H1 (cell line): ENCODE measurements around the gene TUBGCP6. TPM values are rescaled to one million over a fixed set of nuclear protein-coding genes. Genes with fewer than 3 reads are reported as not detected.

Source experiments
- CTCF ChIA-PET: fragments of 300-600 bp; sonication (Branson Sonifier 250); formaldehyde crosslinking; loops from one replicate; lab custom pipeline; 2021; ENCODE audit not compliant: partially characterized antibody; lab: Charles Lee
- POLR2A ChIA-PET: fragments of 300-600 bp; sonication (Branson Sonifier 250); formaldehyde crosslinking; loops from one replicate; lab custom pipeline; 2021; ENCODE audit warnings: inconsistent platforms; ENCODE audit not compliant: partially characterized antibody; lab: Charles Lee
- DNase-seq, 2 experiments: peaks; one replicate each; pipeline versions ENCODE4 v3.0.0 to v3.0.0-alpha.2; 2010 to 2022; ENCODE audit warnings: low spot score in 2 of 2, low read depth in 1 of 2, mixed read lengths in 1 of 2
- FAIRE-seq: peaks from 2 replicates; lab custom pipeline; 2011; peaks lifted over from hg19 to GRCh38; lab: Jason Lieb, UNC
- H2AFZ ChIP-seq: 2 replicates; pipeline ENCODE4 v1.8.1; 2012; ENCODE audit warnings: low read length, inconsistent platforms
- H2AK5ac ChIP-seq: 2 replicates; pipeline ENCODE4 v1.6.1; 2013; ENCODE audit warnings: low read depth, low read length
- H2BK120ac ChIP-seq: replicated peaks from 2 replicates; pipeline ENCODE3; 2013; ENCODE audit warnings: low read depth, low read length, inconsistent platforms
- H2BK12ac ChIP-seq: 2 replicates; pipeline ENCODE4 v1.6.1; 2013; ENCODE audit warnings: low read depth, low read length
- H2BK15ac ChIP-seq: 2 replicates; pipeline ENCODE4 v1.6.1; 2013; ENCODE audit warnings: low read length
- H2BK20ac ChIP-seq: 2 replicates; pipeline ENCODE4 v1.6.1; 2013; ENCODE audit warnings: low read length
- H2BK5ac ChIP-seq: 2 replicates; pipeline ENCODE4 v1.6.1; 2013; ENCODE audit warnings: low read depth, low read length
- H3K14ac ChIP-seq: 2 replicates; pipeline ENCODE4 v1.6.1; 2013; ENCODE audit warnings: inconsistent platforms; ENCODE audit not compliant: insufficient read length
- H3K18ac ChIP-seq: 2 replicates; pipeline ENCODE4 v1.6.1; 2013; ENCODE audit warnings: low read length; ENCODE audit errors: extremely low read depth
- H3K23ac ChIP-seq: 2 replicates; pipeline ENCODE4 v1.6.1; 2013; ENCODE audit warnings: inconsistent platforms; ENCODE audit not compliant: insufficient read length
- H3K23me2 ChIP-seq: 2 replicates; pipeline ENCODE4 v1.6.1; 2013; ENCODE audit warnings: low read depth, low read length
- H3K27ac ChIP-seq: 2 replicates; pipeline ENCODE4 v1.6.1; 2011; ENCODE audit warnings: low read depth, low read length, inconsistent platforms
- H3K27me3 ChIP-seq, 4 experiments: replicated peaks in 1 of 4; 1 replicate in 1 of 4; 2 replicates in 3 of 4; pipeline versions ENCODE4 v1.6.1 to v1.8.1; 2011 to 2013; ENCODE audit warnings: low read length in 3 of 4, mild to moderate bottlenecking in 3 of 4, inconsistent platforms in 2 of 4, mixed read lengths in 2 of 4, moderate library complexity in 1 of 4; ENCODE audit not compliant: control insufficient read depth in 3 of 4, insufficient read depth in 3 of 4; ENCODE audit errors: extremely low read depth in 1 of 4
- H3K36me3 ChIP-seq, 4 experiments: 2 replicates each; pipeline versions ENCODE4 v1.6.1 to v1.8.1; 2011 to 2013; ENCODE audit warnings: mild to moderate bottlenecking in 4 of 4, low read length in 3 of 4, moderate library complexity in 2 of 4, control low read depth in 1 of 4, inconsistent platforms in 1 of 4; ENCODE audit not compliant: insufficient read depth in 4 of 4, control insufficient read depth in 2 of 4
- H3K4ac ChIP-seq: replicated peaks from 2 replicates; pipeline ENCODE3; 2013; ENCODE audit warnings: low read length, low read depth, mixed read lengths, inconsistent platforms; ENCODE audit not compliant: insufficient read length
- H3K4me1 ChIP-seq, 4 experiments: replicated peaks in 1 of 4; 1 replicate in 1 of 4; 2 replicates in 3 of 4; pipeline versions ENCODE4 v1.6.1 to v1.8.1; 2011 to 2013; ENCODE audit warnings: low read length in 3 of 4, inconsistent platforms in 2 of 4, mixed read lengths in 1 of 4; ENCODE audit not compliant: insufficient read depth in 4 of 4, control insufficient read depth in 3 of 4
- H3K4me2 ChIP-seq, 2 experiments: 2 replicates each; pipeline versions ENCODE4 v1.6.1 to v1.8.1; 2011 to 2013; ENCODE audit warnings: low read depth in 2 of 2, low read length in 2 of 2, control low read depth in 1 of 2, inconsistent platforms in 1 of 2, mild to moderate bottlenecking in 1 of 2; ENCODE audit not compliant: insufficient read depth in 1 of 2
- H3K4me3 ChIP-seq, 4 experiments: fragments of 200-600, 300-600 bp in 1 of 4; sonication (generic), shearing (Covaris generic), sonication (Bioruptor Twin) in 1 of 4; 2 replicates each; pipeline versions ENCODE4 v1.5.1 to v1.8.1; 2011 to 2016; ENCODE audit warnings: low read length in 4 of 4, low read depth in 3 of 4, control low read depth in 2 of 4, inconsistent platforms in 2 of 4, mild to moderate bottlenecking in 2 of 4, mixed read lengths in 1 of 4, moderate library complexity in 1 of 4; ENCODE audit not compliant: insufficient read depth in 2 of 4; ENCODE audit errors: extremely low read depth in 1 of 4
- H3K56ac ChIP-seq: replicated peaks from 2 replicates; pipeline ENCODE3; 2013; ENCODE audit warnings: low read depth, mild to moderate bottlenecking, mixed read lengths, low read length, inconsistent platforms; ENCODE audit not compliant: insufficient read length
- H3K79me1 ChIP-seq: 2 replicates; pipeline ENCODE4 v1.6.1; 2013; ENCODE audit warnings: low read depth, low read length, control low read depth
- H3K79me2 ChIP-seq, 2 experiments: 2 replicates each; pipeline versions ENCODE4 v1.6.1 to v1.8.1; 2012 to 2013; ENCODE audit warnings: low read length in 2 of 2, mild to moderate bottlenecking in 2 of 2, inconsistent platforms in 1 of 2; ENCODE audit not compliant: insufficient read depth in 2 of 2, control insufficient read depth in 1 of 2
- H3K9ac ChIP-seq, 4 experiments: replicated peaks in 1 of 4; 1 replicate in 1 of 4; 2 replicates in 3 of 4; pipeline versions ENCODE4 v1.6.1 to v1.8.1; 2011 to 2013; ENCODE audit warnings: low read depth in 3 of 4, low read length in 3 of 4, control low read depth in 2 of 4, mild to moderate bottlenecking in 2 of 4, moderate library complexity in 2 of 4, inconsistent platforms in 1 of 4; ENCODE audit errors: extremely low read depth in 1 of 4
- H3K9me3 ChIP-seq, 2 experiments: 2 replicates each; pipeline versions ENCODE4 v1.6.1 to v1.8.1; 2012 to 2013; ENCODE audit warnings: mild to moderate bottlenecking in 2 of 2, moderate library complexity in 2 of 2, control low read depth in 1 of 2, inconsistent platforms in 1 of 2, low read depth in 1 of 2, low read length in 1 of 2, mixed read lengths in 1 of 2; ENCODE audit not compliant: insufficient read depth in 2 of 2
- H4K20me1 ChIP-seq, 2 experiments: replicated peaks in 1 of 2; 2 replicates each; pipeline versions ENCODE3 to v1.8.1; 2011 to 2013; ENCODE audit warnings: inconsistent platforms in 2 of 2, low read length in 2 of 2, mild to moderate bottlenecking in 1 of 2; ENCODE audit not compliant: insufficient read depth in 2 of 2, control insufficient read depth in 1 of 2
- H4K5ac ChIP-seq: 2 replicates; pipeline ENCODE4 v1.6.1; 2013; ENCODE audit warnings: low read length, low read depth, mixed read lengths, inconsistent platforms; ENCODE audit not compliant: insufficient read length
- H4K8ac ChIP-seq: 2 replicates; pipeline ENCODE4 v1.8.0; 2013; ENCODE audit warnings: mild to moderate bottlenecking, moderate library complexity, low read length, inconsistent platforms; ENCODE audit not compliant: insufficient read depth; ENCODE audit errors: extremely low read depth
- H4K91ac ChIP-seq: replicated peaks from 2 replicates; pipeline ENCODE3; 2013; ENCODE audit warnings: low read length, mixed read lengths, inconsistent platforms; ENCODE audit not compliant: insufficient read length
- BACH1 ChIP-seq: IDR thresholded peaks from 2 replicates; pipeline ENCODE4 v1.6.1; 2012; ENCODE audit warnings: low read length, improper control_type of control experiment
- CEBPB ChIP-seq: IDR thresholded peaks from 2 replicates; pipeline ENCODE4 v1.6.1; 2012; ENCODE audit warnings: low read depth, low read length
- EGR1 ChIP-seq: IDR thresholded peaks from 2 replicates; pipeline ENCODE4 v1.6.1; 2011; ENCODE audit warnings: low read depth, low read length, borderline replicate concordance
- EP300 ChIP-seq, 2 experiments: IDR thresholded peaks; 1 replicate in 1 of 2; 2 replicates in 1 of 2; pipeline ENCODE4 v1.6.1; 2011 to 2012; ENCODE audit warnings: low read depth in 2 of 2, low read length in 2 of 2, mild to moderate bottlenecking in 2 of 2, borderline replicate concordance in 1 of 2, inconsistent platforms in 1 of 2, moderate library complexity in 1 of 2
- GABPA ChIP-seq: IDR thresholded peaks from 2 replicates; pipeline ENCODE4 v1.6.1; 2011; ENCODE audit warnings: mild to moderate bottlenecking, low read length, moderate library complexity, borderline replicate concordance; ENCODE audit not compliant: insufficient read depth
- JUND ChIP-seq: IDR thresholded peaks from 2 replicates; pipeline ENCODE4 v1.6.1; 2011; ENCODE audit warnings: mild to moderate bottlenecking, improper control_type of control experiment, low read length
- KDM4A ChIP-seq: IDR thresholded peaks from one replicate; pipeline ENCODE4 v1.7.1; 2012; ENCODE audit warnings: low read depth, mild to moderate bottlenecking, moderate library complexity, low read length, inconsistent platforms; ENCODE audit not compliant: severe bottlenecking
- MAFK ChIP-seq: IDR thresholded peaks from 2 replicates; pipeline ENCODE4 v1.6.1; 2012; ENCODE audit warnings: low read depth, mild to moderate bottlenecking, improper control_type of control experiment, low read length
- PHF8 ChIP-seq: fragments of 200-600 bp; sonication (generic); conservative IDR thresholded peaks from 2 replicates; pipeline ENCODE4 v1.7.1; 2012; ENCODE audit warnings: low read depth, mild to moderate bottlenecking, inconsistent platforms, low read length, moderate library complexity
- RFX5 ChIP-seq: IDR thresholded peaks from 2 replicates; pipeline ENCODE4 v1.6.1; 2011; ENCODE audit warnings: low read depth, low read length, improper control_type of control experiment, borderline replicate concordance
- SIRT6 ChIP-seq: IDR thresholded peaks from one replicate; pipeline ENCODE4 v1.7.1; 2012; ENCODE audit warnings: low read length, inconsistent platforms
- YY1 ChIP-seq: IDR thresholded peaks from 2 replicates; pipeline ENCODE4 v1.6.1; 2011; ENCODE audit warnings: low read depth, mild to moderate bottlenecking, low read length
- WGBS, 2 experiments: shearing (Covaris generic) in 1 of 2; methylation state at CpG; one replicate each; pipeline versions ENCODE4 v1.1.6 to v1.1.7; 2013 to 2015; ENCODE audit warnings: low lambda C conversion rate in 2 of 2, mixed read lengths in 2 of 2, inconsistent platforms in 1 of 2, low coverage in 1 of 2, missing lambda C conversion rate in 1 of 2; ENCODE audit not compliant: insufficient replicate concordance in 2 of 2, insufficient coverage in 1 of 2, insufficient read length in 1 of 2; ENCODE audit errors: extremely low coverage in 1 of 2, missing lambda C conversion rate in 1 of 2; 5-methylcytosine and 5-hydroxymethylcytosine counted together
- polyA plus RNA-seq, 7 experiments: library from polyadenylated mRNA; depleted of rRNA in 3 of 7; stranded (reverse) in 5 of 7; unstranded in 2 of 7; fragments of >200 nt in 5 of 7; fragments of 200-250 nt in 2 of 7; gene quantifications; 1 replicate in 5 of 7; 2 replicates in 1 of 7; 4 replicates in 1 of 7; pipeline versions ENCODE4 v1.2.1 to v1.2.3, GENCODE V29; 2011 to 2013; ENCODE audit warnings: missing spikeins in 2 of 7, mixed read lengths in 2 of 7
- total RNA-seq: library from RNA; stranded (reverse); fragmentation: NEBNext Ultra II Directional; extraction: Animal tissue kit (Norgen Biotek cat#: 25700); gene quantifications from 2 replicates; pipeline ENCODE4 v1.2.1, GENCODE V29; 2021
- TF ChIP-seq, protein P1 (sequence below): IDR thresholded peaks from 2 replicates; pipeline ENCODE4 v1.6.1; 2012; ENCODE audit warnings: inconsistent platforms

Gene TUBGCP6
- total and polyA plus RNA-seq, 2 of the 8 experiments (the other 6 are each of a cell fraction or from before 2014, with no cell fraction given) = 24.2 to 24.7 TPM

DNA sequence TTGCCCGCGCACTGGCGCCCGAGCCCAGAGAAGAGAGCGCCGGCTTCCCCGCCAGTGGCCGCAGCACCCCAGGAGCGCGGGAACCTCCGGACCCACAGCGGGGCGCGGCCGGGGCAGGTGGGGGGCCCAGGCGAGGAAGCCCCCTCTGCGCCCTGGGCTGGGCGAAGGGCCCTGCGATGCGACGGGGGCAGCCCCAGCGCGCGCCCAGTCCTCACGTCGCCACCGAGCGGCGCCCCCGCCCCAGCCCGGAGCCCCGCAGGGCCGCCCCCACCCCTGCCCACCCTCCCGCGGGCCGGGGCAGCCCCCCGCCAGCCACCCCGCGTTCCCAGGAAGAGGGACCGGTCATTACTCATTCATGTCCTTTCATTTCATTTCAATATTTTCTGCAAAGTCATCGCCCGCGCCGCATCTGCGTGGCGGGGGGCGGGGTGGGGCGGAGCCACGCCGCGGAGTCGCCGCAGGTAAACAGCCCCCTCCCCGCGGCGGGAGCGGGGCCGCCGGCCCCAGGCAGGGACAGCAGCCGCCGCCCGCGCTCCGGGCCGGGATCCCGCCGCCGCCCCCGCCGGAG is 75.0 kb downstream of the TUBGCP6 start:
- no peak overlapping the region for H2AK5ac ChIP-seq
- H4K20me1 ChIP-seq = peaks cover 0 to 3% of the 10 kb centered on the region in 2 experiments
- H2BK12ac ChIP-seq = no peak overlapping the region
- H3K4me2 ChIP-seq = peak overlapping the region; percentile 45 to 76
- H3K56ac ChIP-seq = no peak overlapping the region
- H4K5ac ChIP-seq = no peak overlapping the region
- no peak overlapping the region for H3K4ac ChIP-seq
- H2BK20ac ChIP-seq = no peak overlapping the region
- H3K23me2 ChIP-seq = peaks cover 5% of the 10 kb centered on the region; the same call in 1 of the 2 replicates
- no peak overlapping the region for H2BK120ac ChIP-seq
- ChIA-PET CTCF (interaction anchor here (1.1 to 1.4 kb wide), 2 partner anchors 20 to 28 kb away, joined by 3 to 4 read pairs; no protein-coding TSS in a partner anchor), POLR2A (interaction anchor here (1.5 kb wide), 1 partner anchor 140 kb away, joined by 4 read pairs; no protein-coding TSS in a partner anchor)
- H3K14ac ChIP-seq = no peak overlapping the region
- no peak overlapping the region; the same call in 1 of the 2 replicates for H3K18ac ChIP-seq
- H3K79me1 ChIP-seq = no peaks in the 10 kb centered on the region
- H3K9ac ChIP-seq = no peak overlapping the region
- H2BK5ac ChIP-seq = no peak overlapping the region
- no peak overlapping the region for H3K27ac ChIP-seq
- no peak for FAIRE-seq
- H3K4me3 ChIP-seq = peak overlapping the region in 2 of 4 experiments; percentile 52 to 55; a peak in 5 of 8 replicates
- no peak for DNase-seq
- H3K36me3 ChIP-seq = no peaks in the 10 kb centered on the region
- peaks cover 0 to 7% of the 10 kb centered on the region in 2 experiments; a peak in 1 of 4 replicates for H3K9me3 ChIP-seq
- H3K23ac ChIP-seq = no peak overlapping the region
- H3K79me2 ChIP-seq = no peaks in the 10 kb centered on the region
- no peak overlapping the region; the same call in 1 of the 2 replicates for H4K8ac ChIP-seq
- H3K27me3 ChIP-seq = peaks cover 4 to 25% (median 16%) of the 10 kb centered on the region in 4 experiments
- no CpG with 5 or more reads among the region's 70 CpGs for WGBS, 2 experiments
- no peak overlapping the region for H4K91ac ChIP-seq
- peaks cover 0 to 9% (median 0%) of the 10 kb centered on the region in 4 experiments; a peak in 2 of 7 replicates for H3K4me1 ChIP-seq
- H2BK15ac ChIP-seq = no peak overlapping the region
- H2AFZ ChIP-seq = no peak overlapping the region
- TF ChIP-seq EP300 (IDR thresholded peaks at IDR 0.05; ENCODE audit: borderline replicate concordance in 1 of 2, low read depth in 2 of 2, low read length in 2 of 2) (no peak), EGR1 (no peak), KDM4A (peak; percentile 49), YY1 (no peak), PHF8 (no peak), JUND (no peak), MAFK (peak; percentile 4; the same call in 1 of the 2 replicates), SIRT6 (no peak), RFX5 (no peak), BACH1 (no peak), GABPA (peak; percentile 35; the same call in 1 of the 2 replicates), CEBPB (no peak)
- TF ChIP-seq, protein P1, sequence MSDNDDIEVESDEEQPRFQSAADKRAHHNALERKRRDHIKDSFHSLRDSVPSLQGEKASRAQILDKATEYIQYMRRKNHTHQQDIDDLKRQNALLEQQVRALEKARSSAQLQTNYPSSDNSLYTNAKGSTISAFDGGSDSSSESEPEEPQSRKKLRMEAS = no peak
